HEK293 (cell line): ENCODE measurements around the gene DCK.

ENCODE experiments used
- CTCF ChIA-PET: fragments of 350-600 bp; formaldehyde crosslinking; extraction: SDS; loops from one replicate; lab custom pipeline; 2021; ENCODE audit warnings: antibody characterized with exemption; lab: Yijun Ruan, JAX
- POLR2A ChIA-PET: fragments of 300-600 bp; formaldehyde crosslinking; extraction: SDS; loops from one replicate; lab custom pipeline; 2020; ENCODE audit warnings: antibody characterized with exemption, inconsistent platforms; lab: Yijun Ruan, JAX
- H3K27ac ChIP-seq: fragments of 200-500 bp; sonication (Bioruptor generic); 2 replicates; pipeline ENCODE4 v1.5.1; 2014; ENCODE audit warnings: low read depth, low read length, control low read depth, inconsistent platforms; ENCODE audit errors: extremely low read depth
- H3K36me3 ChIP-seq, 2 experiments: fragments of 200-500 bp in 1 of 2; sonication (Bioruptor generic) in 1 of 2; 1 replicate in 1 of 2; 2 replicates in 1 of 2; pipeline ENCODE4 v1.5.1; 2014 to 2017; ENCODE audit warnings: inconsistent platforms in 2 of 2, low read length in 2 of 2; ENCODE audit not compliant: control insufficient read depth in 2 of 2, insufficient read depth in 1 of 2
- H3K4me1 ChIP-seq: fragments of 200-500 bp; sonication (Bioruptor generic); 2 replicates; pipeline ENCODE4 v1.5.1; 2014; ENCODE audit warnings: mild to moderate bottlenecking, low read length, inconsistent platforms; ENCODE audit not compliant: control insufficient read depth, insufficient read depth
- H3K4me3 ChIP-seq: 2 replicates; pipeline ENCODE4 v1.5.1; 2011; ENCODE audit warnings: low read depth, mild to moderate bottlenecking, control low read depth, low read length, moderate library complexity
- H3K9me3 ChIP-seq: fragments of 200-500 bp; sonication (Bioruptor generic); 2 replicates; pipeline ENCODE4 v1.5.1; 2014; ENCODE audit warnings: low read depth, low read length, inconsistent platforms; ENCODE audit not compliant: control insufficient read depth, insufficient read depth
- ATF2 ChIP-seq: fragments of 450-650 bp; formaldehyde crosslinking; IDR thresholded peaks from 2 replicates; pipeline ENCODE4 v1.5.1; 2016; ENCODE audit warnings: missing biosample characterization, missing genetic modification characterization, low read depth
- BCL11A ChIP-seq: fragments of 450-650 bp; formaldehyde crosslinking; IDR thresholded peaks from 2 replicates; pipeline ENCODE4 v1.5.1; 2016; ENCODE audit warnings: low read depth, missing biosample characterization, missing genetic modification characterization
- GLIS1 ChIP-seq: fragments of 450-650 bp; formaldehyde crosslinking; IDR thresholded peaks from 2 replicates; pipeline ENCODE4 v1.5.1; 2016; ENCODE audit warnings: missing biosample characterization, missing genetic modification characterization
- PATZ1 ChIP-seq: fragments of 450-650 bp; formaldehyde crosslinking; IDR thresholded peaks from 2 replicates; pipeline ENCODE4 v1.5.1; 2016; ENCODE audit warnings: missing biosample characterization, missing genetic modification characterization
- WT1 ChIP-seq: fragments of 450-650 bp; formaldehyde crosslinking; IDR thresholded peaks from 2 replicates; pipeline ENCODE4 v1.5.1; 2016; ENCODE audit warnings: missing biosample characterization, missing genetic modification characterization
- ZBTB10 ChIP-seq: fragments of 450-650 bp; formaldehyde crosslinking; IDR thresholded peaks from 2 replicates; pipeline ENCODE4 v1.5.1; 2016; ENCODE audit warnings: missing biosample characterization, missing genetic modification characterization
- ZBTB49 ChIP-seq: fragments of 450-650 bp; formaldehyde crosslinking; IDR thresholded peaks from 2 replicates; pipeline ENCODE4 v1.5.1; 2016; ENCODE audit warnings: missing biosample characterization, missing genetic modification characterization, low read depth
- ZNF140 ChIP-seq: fragments of 450-650 bp; formaldehyde crosslinking; IDR thresholded peaks from 2 replicates; pipeline ENCODE4 v1.5.1; 2016; ENCODE audit warnings: missing biosample characterization, missing genetic modification characterization
- ZNF148 ChIP-seq: fragments of 450-650 bp; formaldehyde crosslinking; IDR thresholded peaks from 2 replicates; pipeline ENCODE4 v1.5.0; 2017; ENCODE audit warnings: missing biosample characterization, missing genetic modification characterization, borderline replicate concordance
- ZNF16 ChIP-seq: fragments of 450-650 bp; formaldehyde crosslinking; IDR thresholded peaks from 2 replicates; pipeline ENCODE4 v1.5.1; 2016; ENCODE audit warnings: low read depth, missing biosample characterization, missing genetic modification characterization
- ZNF184 ChIP-seq: fragments of 450-650 bp; IDR thresholded peaks from 2 replicates; pipeline ENCODE4 v1.5.1; 2018; ENCODE audit warnings: missing biosample characterization, mild to moderate bottlenecking, missing genetic modification characterization
- ZNF202 ChIP-seq: fragments of 450-650 bp; formaldehyde crosslinking; IDR thresholded peaks from 2 replicates; pipeline ENCODE4 v1.5.1; 2016; ENCODE audit warnings: missing biosample characterization, missing genetic modification characterization, borderline replicate concordance
- ZNF280C ChIP-seq: fragments of 450-650 bp; formaldehyde crosslinking; IDR thresholded peaks from 2 replicates; pipeline ENCODE4 v1.5.1; 2016; ENCODE audit warnings: missing biosample characterization, missing genetic modification characterization
- ZNF366 ChIP-seq: fragments of 450-650 bp; formaldehyde crosslinking; conservative IDR thresholded peaks from 2 replicates; pipeline ENCODE4 v1.5.1; 2016; ENCODE audit warnings: missing biosample characterization, missing genetic modification characterization
- ZNF37A ChIP-seq: fragments of 450-650 bp; IDR thresholded peaks from 2 replicates; pipeline ENCODE4 v1.5.1; 2018; ENCODE audit warnings: missing biosample characterization, missing genetic modification characterization
- ZNF394 ChIP-seq: fragments of 450-650 bp; formaldehyde crosslinking; IDR thresholded peaks from 2 replicates; pipeline ENCODE4 v1.5.1; 2016; ENCODE audit warnings: missing biosample characterization, missing genetic modification characterization, mild to moderate bottlenecking, moderate library complexity, borderline replicate concordance
- ZNF404 ChIP-seq: fragments of 450-650 bp; formaldehyde crosslinking; IDR thresholded peaks from 2 replicates; pipeline ENCODE4 v1.5.1; 2017; ENCODE audit warnings: missing biosample characterization, missing genetic modification characterization
- ZNF514 ChIP-seq: fragments of 450-650 bp; formaldehyde crosslinking; IDR thresholded peaks from 2 replicates; pipeline ENCODE4 v1.5.1; 2016; ENCODE audit warnings: missing biosample characterization, missing genetic modification characterization
- ZNF561 ChIP-seq: fragments of 450-650 bp; IDR thresholded peaks from 2 replicates; pipeline ENCODE4 v1.5.1; 2018; ENCODE audit warnings: missing biosample characterization, missing genetic modification characterization, borderline replicate concordance
- ZNF580 ChIP-seq: fragments of 450-650 bp; formaldehyde crosslinking; IDR thresholded peaks from 2 replicates; pipeline ENCODE4 v1.5.1; 2016; ENCODE audit warnings: missing biosample characterization, missing genetic modification characterization

DCK gene

GRCh38 chr4:70976252-70976651 is 17.2 kb upstream of the DCK start (continued):
- TF ChIP-seq ZNF148 (no peak), ZNF140 (no peak)

GRCh38 chr4:70979445-70980008 is 13.9 kb upstream of the DCK start:
- H3K9me3 ChIP-seq = no peaks in the 10 kb centered on the region
- H3K36me3 ChIP-seq = peaks cover 0 to 15% of the 10 kb centered on the region in 2 experiments; a peak in 1 of 3 replicates
- POLR2A ChIA-PET = no interaction called here
- H3K4me1 ChIP-seq = no peaks in the 10 kb centered on the region
- no peak overlapping the region for H3K4me3 ChIP-seq
- no peak overlapping the region for H3K27ac ChIP-seq
- CTCF ChIA-PET = interaction anchor here (0.6 kb wide), 1 partner anchor 14 kb away, joined by 3 read pairs; the partner anchor contains the start of gene DCK
- TF ChIP-seq ZNF280C (no peak), GLIS1 (tag by site-specific recombination) (no peak), BCL11A (no peak), PATZ1 (tag by site-specific recombination) (no peak), ZBTB49 (no peak), ZNF366 (tag by site-specific recombination) (no peak), ZNF561 (tag by site-specific recombination) (no peak), ZNF580 (tag by site-specific recombination) (no peak), ZNF37A (tag by site-specific recombination) (no peak), WT1 (no peak), ZNF514 (tag by site-specific recombination) (no peak), ZNF394 (tag by site-specific recombination) (no peak), ZNF184 (no peak), ZNF404 (tag by site-specific recombination) (no peak), ZBTB10 (tag by site-specific recombination) (no peak), ATF2 (tag by site-specific recombination) (no peak), ZNF140 (no peak), ZNF202 (tag by site-specific recombination) (no peak), ZNF16 (no peak)
